ENCODE data around the gene SPAG5.

SPAG5 gene

DNA sequence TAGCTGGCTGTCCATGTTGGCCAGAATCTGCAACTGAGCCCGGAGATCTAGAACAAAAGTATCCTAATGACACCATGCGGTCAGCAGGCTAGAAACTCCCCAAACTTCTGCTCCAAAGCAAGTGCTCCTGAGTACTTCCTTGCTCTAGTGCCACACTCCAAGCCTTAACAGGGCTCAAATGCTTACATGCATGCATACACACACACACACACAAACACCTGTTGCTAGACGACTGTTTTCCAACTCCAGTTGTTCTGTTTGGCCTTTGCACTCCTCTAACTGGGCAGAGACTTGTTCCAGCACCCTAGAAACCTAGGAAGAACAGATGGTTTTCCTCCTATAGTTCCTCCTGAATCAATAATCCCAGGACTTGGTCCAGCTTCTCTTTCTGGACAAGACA, 14.4 kb downstream of the SPAG5 start:
- no peak overlapping the region for H3K4me3 ChIP-seq (ENCODE audit: low read depth, low read length)
- TF ChIP-seq, protein P1, sequence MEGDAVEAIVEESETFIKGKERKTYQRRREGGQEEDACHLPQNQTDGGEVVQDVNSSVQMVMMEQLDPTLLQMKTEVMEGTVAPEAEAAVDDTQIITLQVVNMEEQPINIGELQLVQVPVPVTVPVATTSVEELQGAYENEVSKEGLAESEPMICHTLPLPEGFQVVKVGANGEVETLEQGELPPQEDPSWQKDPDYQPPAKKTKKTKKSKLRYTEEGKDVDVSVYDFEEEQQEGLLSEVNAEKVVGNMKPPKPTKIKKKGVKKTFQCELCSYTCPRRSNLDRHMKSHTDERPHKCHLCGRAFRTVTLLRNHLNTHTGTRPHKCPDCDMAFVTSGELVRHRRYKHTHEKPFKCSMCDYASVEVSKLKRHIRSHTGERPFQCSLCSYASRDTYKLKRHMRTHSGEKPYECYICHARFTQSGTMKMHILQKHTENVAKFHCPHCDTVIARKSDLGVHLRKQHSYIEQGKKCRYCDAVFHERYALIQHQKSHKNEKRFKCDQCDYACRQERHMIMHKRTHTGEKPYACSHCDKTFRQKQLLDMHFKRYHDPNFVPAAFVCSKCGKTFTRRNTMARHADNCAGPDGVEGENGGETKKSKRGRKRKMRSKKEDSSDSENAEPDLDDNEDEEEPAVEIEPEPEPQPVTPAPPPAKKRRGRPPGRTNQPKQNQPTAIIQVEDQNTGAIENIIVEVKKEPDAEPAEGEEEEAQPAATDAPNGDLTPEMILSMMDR (IDR thresholded peaks at IDR 0.05; ENCODE audit: low read depth, low read length, missing control alignments): no peak
- no peak for DNase-seq (ENCODE audit: low read depth)

DNA sequence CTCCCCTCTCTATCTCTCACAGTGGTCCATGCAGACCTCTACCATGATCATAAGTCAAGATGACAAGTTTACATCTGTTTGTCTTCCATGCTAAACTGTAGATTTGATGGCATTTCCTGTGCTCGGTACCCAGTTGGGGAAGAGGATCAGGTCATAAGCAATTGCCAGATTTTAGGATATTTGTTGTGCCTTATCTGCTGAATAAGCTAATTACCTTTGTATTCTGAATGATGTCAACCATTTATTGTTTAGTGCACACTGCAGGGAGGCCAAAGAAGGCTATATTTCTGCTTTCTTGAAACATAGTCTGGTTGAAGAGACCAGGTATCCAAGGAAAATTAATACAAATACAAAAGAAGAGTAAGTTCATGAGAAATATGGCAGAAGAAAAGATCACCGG, 16.3 kb downstream of the SPAG5 start:
- DNase-seq (ENCODE audit: low read depth): no peak
- TF ChIP-seq, protein P1 (IDR thresholded peaks at IDR 0.05; ENCODE audit: low read depth, low read length, missing control alignments): no peak
- no peak overlapping the region for H3K4me3 ChIP-seq (ENCODE audit: low read depth, low read length)

DNA sequence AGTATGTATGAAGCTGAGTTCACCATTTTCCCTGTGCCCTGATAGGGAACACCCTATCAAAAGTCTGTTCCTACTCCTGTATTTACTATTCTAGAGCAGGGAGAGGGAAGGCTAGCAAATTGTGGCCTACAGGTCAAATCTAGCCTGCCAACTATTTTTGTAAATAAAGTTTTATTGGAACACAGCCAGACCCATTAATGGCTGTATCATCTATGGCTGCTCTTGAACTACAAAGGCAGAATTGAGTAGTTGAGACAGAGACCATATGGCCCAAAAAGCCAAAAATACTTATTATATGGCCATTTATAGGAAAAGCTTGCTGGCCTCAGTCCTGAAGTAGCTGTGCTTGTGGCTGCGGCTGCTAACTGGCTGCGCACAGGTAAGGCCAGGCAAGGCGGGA, 17.9 kb downstream of the SPAG5 start:
- H3K4me3 ChIP-seq (ENCODE audit: low read depth, low read length): no peak overlapping the region
- DNase-seq (ENCODE audit: low read depth): no peak
- TF ChIP-seq, protein P1 (IDR thresholded peaks at IDR 0.05; ENCODE audit: low read depth, low read length, missing control alignments): no peak

DNA sequence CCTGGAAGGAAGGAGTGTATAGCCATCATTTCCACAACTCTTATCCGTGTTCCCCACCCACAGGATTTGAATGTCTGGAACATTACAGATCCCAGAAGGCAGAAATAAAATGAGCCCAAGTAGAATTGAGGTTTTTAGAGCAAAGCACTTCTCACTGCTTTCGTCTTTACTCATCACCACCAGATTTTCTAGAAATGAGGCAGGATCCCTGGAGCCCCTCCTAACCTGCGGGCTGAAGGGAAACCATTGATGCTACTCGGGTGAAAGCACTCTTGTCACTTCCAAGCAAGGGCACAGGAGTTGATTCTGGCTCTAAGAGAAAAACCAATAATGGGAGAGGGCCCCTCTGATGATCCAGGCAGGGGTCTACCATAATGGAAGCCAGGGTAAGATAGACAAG, 19.3 kb downstream of the SPAG5 start:
- TF ChIP-seq, protein P1 (IDR thresholded peaks at IDR 0.05; ENCODE audit: low read depth, low read length, missing control alignments): no peak
- no peak for DNase-seq (ENCODE audit: low read depth)
- H3K4me3 ChIP-seq (ENCODE audit: low read depth, low read length): no peak overlapping the region

DNA sequence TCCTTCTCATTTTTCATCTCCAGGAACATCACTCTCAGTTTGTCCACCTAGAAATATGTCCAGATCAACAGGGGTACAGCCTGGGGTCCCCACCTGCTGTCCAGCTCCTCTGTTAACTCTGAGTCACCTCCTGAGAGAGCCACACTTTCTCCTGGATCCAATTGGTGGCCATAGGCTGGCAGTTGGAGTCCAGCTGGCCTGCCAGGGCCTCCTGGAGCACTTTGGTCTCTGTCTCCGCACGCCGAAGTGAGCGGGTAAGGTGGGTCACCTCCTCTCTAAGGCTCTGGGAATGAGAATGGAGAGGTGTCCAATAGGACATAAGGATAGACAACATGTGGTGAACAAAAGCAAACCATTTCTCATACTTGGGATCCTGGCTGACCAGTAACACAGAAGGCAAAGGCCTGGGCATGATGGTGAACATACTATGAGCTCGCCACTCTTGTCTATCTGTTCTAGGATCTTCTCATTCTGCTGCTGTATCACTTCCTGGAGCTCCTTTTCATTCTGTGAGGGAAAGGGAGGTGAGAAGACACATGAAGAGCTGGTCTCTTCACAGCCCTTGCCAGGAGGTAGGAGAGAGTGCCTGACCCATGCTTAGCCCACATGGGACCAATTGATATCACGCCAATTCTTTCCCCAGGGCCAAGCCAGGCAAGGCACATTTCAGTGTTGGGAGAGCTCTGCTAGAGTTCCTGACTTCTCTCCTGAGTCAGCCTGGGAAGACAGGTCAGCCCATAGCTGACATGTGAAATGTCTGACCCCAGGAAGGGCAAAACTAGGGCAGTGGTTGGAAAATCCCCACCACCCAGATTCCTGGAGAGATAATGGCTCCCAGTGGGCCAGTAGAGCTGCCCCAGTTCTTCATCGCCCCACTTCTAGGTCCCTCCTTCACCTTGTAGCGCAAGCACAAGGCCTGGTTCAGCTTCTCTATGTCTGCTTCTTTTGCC, 20.3 kb downstream of the SPAG5 start:
- H3K4me3 ChIP-seq (ENCODE audit: low read depth, low read length): no peak overlapping the region
- no peak for DNase-seq (ENCODE audit: low read depth)
- TF ChIP-seq, protein P1 (IDR thresholded peaks at IDR 0.05; ENCODE audit: low read depth, low read length, missing control alignments): no peak

DNA sequence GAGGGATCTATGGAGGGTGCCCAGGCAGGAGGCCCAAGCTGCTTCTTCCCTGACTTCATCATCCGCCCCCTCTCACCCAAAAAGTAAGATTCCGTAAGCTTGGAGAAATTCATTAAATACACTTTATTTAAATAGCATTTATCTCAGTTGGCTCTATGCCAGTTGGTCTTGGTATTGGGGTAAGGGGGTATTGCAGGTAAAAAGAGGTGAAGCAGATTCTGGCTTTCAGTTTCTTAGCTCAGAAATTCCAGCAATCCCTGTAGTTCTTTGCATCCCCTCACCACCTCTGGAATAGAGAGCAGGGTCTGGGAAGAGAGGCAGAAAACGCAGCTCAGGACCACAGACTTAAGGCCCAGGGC, 21.4 kb downstream of the SPAG5 start:
- no peak for DNase-seq (ENCODE audit: low read depth)
- TF ChIP-seq, protein P1 (IDR thresholded peaks at IDR 0.05; ENCODE audit: low read depth, low read length, missing control alignments): no peak
- no peak overlapping the region for H3K4me3 ChIP-seq (ENCODE audit: low read depth, low read length)
